Middle frontal gyrus (tissue), 1 donor: Measurements from ENCODE around the gene ABI2.
"Not testable (repeated sequence)": the region's sequence is repeated elsewhere in the genome, so short reads cannot be mapped to it uniquely, and the experiment has no call there.

Experiments
- DNase-seq: peaks from one replicate; pipeline ENCODE4 v3.0.0-alpha.2; 2015; ENCODE audit warnings: low spot score; ENCODE audit errors: extremely low spot score

The ABI2 gene

DNA sequence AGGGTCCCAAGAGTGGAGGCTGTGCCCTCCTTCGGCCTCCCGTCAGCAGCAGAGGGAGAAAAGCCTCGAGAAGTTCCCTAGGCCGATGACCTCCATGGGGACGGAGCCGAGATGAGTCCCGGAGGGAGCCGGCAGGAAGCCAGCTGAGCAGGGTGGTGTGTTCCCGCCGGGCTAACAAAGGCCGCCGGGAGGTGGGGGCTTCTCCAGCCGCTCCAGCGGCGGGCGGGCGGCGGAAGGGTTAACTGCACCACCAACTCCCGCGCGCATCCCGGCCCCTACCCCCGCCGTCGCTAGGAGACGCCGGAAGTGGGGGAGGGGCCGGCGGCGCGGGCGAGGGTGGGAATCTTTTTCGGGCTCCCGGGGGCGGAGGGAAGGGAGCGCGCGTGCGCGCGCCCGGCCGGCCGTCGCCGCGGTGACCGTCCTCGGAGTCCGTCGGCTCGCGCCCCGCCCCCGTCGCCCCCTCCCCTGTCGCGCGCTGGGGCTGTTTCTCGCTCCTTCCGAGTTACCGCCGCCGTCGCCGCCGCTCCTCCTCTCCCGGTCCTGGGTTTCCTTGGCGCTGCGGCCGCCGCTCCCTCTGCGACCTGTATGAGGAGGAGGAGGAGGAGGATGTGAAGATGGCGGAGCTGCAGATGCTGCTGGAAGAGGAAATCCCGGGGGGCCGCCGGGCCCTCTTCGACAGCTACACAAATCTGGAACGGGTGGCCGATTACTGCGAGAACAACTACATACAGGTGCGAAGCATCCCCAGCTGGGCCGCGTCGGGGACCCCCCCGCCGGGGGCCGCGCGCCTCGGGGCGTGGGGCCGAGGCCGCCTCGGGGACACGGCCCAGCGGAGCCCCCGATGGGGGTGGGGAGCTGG is at the start of gene ABI2:
ABI2 (plus strand) TSS at position 494 of the 859 bp plus-strand sequence; CDS start at position 615, 121 bp downstream.
- DNase-seq: peak; percentile 65

DNA sequence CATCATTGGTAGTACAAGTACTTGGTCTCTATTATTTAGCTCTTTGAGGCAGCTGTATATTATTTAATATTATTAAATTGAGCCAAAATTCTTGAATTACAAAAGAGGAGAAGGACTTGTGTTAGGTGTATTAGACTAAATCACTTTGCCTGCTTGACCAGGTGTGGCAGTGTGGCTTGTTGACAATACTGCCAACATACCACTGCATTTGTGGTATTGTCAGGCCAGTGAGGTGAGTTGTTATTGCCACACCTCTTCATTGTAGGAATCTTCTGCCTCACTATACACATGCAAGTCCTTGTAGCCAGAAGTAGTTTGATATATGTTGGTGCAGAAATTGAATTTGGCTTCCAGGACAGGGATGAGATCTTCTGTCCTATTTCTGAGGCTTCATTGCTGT is 48.9 kb upstream of the ABI2 start:
- DNase-seq: no peak

- DNase-seq: no peak
Measured at GRCh38 chr2:203280428-203281064, 47.6 kb upstream of the ABI2 start.

DNA sequence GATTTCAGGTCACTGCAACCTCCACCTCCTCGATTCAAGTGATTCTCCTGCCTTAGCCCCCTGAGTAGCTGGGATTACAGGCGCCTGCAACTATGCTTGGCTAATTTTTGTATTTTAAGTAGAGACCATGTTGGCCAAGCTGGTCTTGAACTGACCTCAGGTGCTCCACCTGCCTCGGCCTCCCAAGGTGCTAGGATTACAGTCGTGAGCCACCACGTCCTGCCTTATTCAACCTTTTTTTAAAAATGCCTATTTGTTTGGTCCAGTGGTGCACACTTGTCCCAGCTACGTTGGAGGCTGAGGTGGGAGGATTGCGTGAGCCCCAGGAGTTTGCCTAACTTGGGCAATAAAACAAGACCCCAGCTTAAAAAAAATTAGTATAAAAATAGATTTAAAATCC is 46.1 kb upstream of the ABI2 start:
- no peak for DNase-seq

GRCh38 chr2:203286532-203286931 is 41.7 kb upstream of the ABI2 start:
- no peak for DNase-seq

- no peak for DNase-seq
Measured at GRCh38 chr2:203301667-203302066, 26.5 kb upstream of the ABI2 start.

- not testable (repeated sequence) for DNase-seq
Measured at GRCh38 chr2:203302586-203302985, 25.6 kb upstream of the ABI2 start.

DNA sequence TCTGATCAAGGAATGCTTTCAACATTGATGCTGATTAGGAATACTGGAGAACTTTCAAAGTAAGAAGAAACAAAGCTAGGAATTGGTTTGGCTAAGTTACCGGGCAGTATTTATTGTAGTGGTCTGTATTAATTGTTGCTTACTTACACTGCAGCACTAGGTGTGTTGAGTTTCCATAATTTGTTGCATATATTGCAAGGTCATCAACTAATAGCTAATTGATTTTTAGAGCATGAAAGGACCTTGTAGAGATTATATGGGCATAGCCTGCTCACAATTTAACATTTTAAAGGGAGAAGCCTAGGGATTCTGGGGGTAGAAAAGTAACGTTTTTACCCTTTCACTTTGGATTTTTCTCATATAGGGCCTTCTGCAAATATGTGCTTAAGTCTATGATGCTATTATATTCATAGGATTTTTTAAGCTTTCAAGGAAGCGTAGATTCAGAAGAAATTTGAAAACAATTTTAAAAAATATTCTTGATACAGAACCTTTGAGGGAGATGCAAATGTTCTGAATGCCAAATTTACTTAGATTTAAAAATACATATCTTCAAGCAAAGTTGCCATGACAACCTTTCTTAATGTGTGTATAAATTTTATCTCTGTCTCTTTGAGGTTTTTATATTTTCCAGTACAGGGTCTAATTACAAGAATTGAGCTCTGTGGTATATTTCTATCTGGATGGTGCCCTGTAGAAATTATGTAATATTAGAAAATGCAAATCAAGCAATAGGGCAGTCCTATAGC is 17.3 kb upstream of the ABI2 start:
- DNase-seq: no peak

- no peak for DNase-seq
Measured at GRCh38 chr2:203326356-203326755, 1.8 kb upstream of the ABI2 start.

GRCh38 chr2:203327582-203327900 is 653 bp upstream of the ABI2 start:
- DNase-seq: no peak

GRCh38 chr2:203328760-203329540 is 756 bp downstream of the ABI2 start:
- no peak for DNase-seq

DNA sequence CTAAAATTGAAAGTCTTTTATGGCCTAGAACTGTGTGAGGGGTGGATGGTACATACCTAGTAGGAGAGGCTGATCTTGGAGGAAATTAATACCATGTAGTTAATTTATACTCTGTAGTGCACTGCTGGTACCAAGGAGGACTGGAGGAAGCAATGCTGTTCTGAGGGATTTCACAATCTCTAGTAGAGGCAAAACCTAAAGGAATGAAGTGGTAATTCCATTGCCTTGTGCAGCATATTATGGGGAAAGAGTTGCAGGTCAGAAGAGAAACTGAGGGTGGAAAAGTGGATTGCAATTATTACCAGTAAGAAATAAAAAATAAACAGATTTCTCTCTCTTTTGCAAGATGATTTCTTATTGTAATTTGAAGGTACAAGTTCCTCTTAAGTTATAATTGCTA is 2.2 kb downstream of the ABI2 start:
- DNase-seq: no peak

- no peak for DNase-seq
Measured at GRCh38 chr2:203338322-203338721, 10.1 kb downstream of the ABI2 start.

DNA sequence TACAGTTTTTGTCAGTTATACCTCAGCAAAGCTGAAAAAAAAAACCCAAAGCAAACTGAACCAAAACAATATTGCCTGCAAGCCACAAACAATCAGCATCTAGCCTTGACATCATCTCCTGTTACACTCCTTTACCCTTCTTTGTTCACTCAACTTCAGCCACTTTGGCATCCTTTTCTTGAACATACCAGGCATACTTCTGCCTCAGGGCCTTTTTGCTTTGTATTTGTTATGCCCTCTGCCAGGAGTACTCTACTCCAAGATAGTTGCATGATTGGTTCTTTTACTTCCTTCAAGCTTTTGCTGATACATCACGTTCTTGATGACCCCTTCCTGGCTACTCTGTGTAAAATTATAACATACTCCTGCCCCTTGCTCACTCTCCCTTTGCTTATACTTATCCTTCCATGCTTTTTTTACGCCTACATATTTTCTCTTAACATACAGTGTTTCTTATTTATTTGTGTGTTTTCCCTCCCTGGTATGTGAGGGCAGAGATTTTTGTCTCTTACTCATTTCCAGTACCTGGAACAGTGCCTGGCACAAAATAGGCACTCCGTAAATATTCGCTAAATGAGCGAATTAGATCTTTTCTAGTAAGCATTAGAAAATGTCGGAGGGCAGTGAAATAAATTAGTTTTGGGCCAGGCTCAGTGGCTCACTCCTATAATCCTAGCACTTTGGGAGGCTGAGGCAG is 12.7 kb downstream of the ABI2 start:
- no peak for DNase-seq

- no peak for DNase-seq
Measured at GRCh38 chr2:203341741-203342310, 13.6 kb downstream of the ABI2 start.

GRCh38 chr2:203342374-203342773 is 14.2 kb downstream of the ABI2 start:
- not testable (repeated sequence) for DNase-seq

GRCh38 chr2:203344667-203345066 is 16.5 kb downstream of the ABI2 start:
- DNase-seq: no peak

- DNase-seq: no peak
Measured at GRCh38 chr2:203346612-203347011, 18.4 kb downstream of the ABI2 start.

DNA sequence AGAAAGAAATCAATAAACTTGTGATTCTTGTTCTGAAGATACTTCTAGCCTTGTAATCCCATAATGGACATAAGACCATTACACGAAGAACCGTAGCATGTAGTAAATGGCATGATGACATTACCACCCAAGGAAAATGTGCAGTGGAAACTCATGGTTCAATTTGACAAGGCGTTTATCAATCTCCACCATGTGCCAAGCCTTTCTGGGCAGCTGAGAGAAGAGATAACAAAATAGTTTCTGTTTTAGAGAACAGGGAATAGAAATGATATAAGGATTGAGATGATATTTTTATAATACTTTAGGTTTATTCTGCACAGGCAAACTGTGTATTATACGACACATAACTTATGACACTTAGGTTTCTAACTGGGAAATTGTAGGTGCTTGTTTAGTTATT is 19.2 kb downstream of the ABI2 start:
- DNase-seq: no peak

DNA sequence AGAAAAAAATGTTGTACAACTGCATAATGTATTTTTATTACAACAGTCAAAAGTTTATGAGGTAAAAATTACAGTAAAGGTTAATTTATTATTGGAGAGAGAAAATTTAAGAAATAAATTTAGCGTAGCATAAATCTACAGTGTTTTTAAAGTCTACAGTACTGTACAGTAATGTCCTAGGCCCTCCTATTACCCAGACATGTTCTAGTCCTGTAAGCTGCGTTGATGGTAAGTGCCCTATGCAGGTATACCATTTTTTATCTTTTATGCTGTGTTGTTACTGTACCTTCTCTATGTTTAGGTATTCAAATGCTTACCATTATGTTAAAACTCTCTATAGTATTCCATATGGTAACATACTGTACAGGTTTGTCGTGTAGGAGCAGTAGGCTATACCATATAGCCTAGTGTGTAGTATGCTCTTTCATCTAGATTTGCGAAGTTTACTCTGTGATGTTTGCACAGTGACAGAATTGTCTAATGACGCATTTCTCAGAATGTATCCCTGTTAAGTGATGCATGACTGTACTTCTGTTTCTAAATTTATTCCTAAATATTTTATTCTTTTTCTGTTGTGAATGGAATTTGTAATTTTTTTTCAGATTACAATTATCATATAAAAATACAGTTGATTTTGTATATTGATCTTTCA is 24.5 kb downstream of the ABI2 start:
- no peak for DNase-seq
